PC-3 (cell line): ENCODE measurements around the gene RYR2. TPM values are rescaled to one million over a fixed set of nuclear protein-coding genes. Genes with fewer than 3 reads are reported as not detected.

Experiments
- ATAC-seq: fragments of 200-7000 bp; cut with Tn5 transposase; 2 replicates; pipeline ENCODE4 v1.9.1; 2020; ENCODE audit warnings: mild to moderate bottlenecking, moderate library complexity
- BruUV-seq: library from RNA; stranded (reverse); fragments of 400-500 nt; replicated peaks from 2 replicates; lab custom pipeline; 2021; lab: Mats Ljungman, UMichigan
- CTCF ChIA-PET: fragments of 300-600 bp; sonication (Branson Sonifier 250); formaldehyde crosslinking; loops from one replicate; lab custom pipeline; 2022; ENCODE audit warnings: antibody characterized with exemption; lab: Charles Lee
- POLR2A ChIA-PET: fragments of 300-600 bp; sonication (Branson Sonifier 250); formaldehyde crosslinking; loops from one replicate; lab custom pipeline; 2022; ENCODE audit warnings: antibody characterized with exemption; ENCODE audit not compliant: unreplicated experiment; lab: Charles Lee
- DNase-seq: peaks from one replicate; pipeline ENCODE4 v3.0.0-alpha.2; 2015
- H2AFZ ChIP-seq: fragments of 300-600 bp; sonication (generic); 2 replicates; pipeline ENCODE4 v1.6.0; 2016; ENCODE audit warnings: antibody characterized with exemption, low read length
- H3F3A ChIP-seq: fragments of 300-600 bp; sonication (generic); one replicate; pipeline ENCODE4 v1.6.0; 2017; ENCODE audit warnings: antibody characterized with exemption, low read length, control low read depth, mild to moderate bottlenecking; ENCODE audit not compliant: unreplicated experiment
- H3K27ac ChIP-seq: fragments of 300-600 bp; sonication (generic); 2 replicates; pipeline ENCODE4 v1.5.1; 2016; ENCODE audit warnings: mild to moderate bottlenecking, low read length
- H3K27me3 ChIP-seq: fragments of 300-600 bp; sonication (generic); 2 replicates; pipeline ENCODE4 v1.6.1; 2016; ENCODE audit warnings: low read length, mixed read lengths
- H3K36me3 ChIP-seq: fragments of 300-600 bp; sonication (generic); 2 replicates; pipeline ENCODE4 v1.6.1; 2016; ENCODE audit warnings: low read depth, mixed run types, low read length, mixed read lengths
- H3K4me1 ChIP-seq: fragments of 300-600 bp; sonication (generic); 2 replicates; pipeline ENCODE4 v1.5.1; 2016; ENCODE audit warnings: low read length; ENCODE audit not compliant: insufficient read depth
- H3K4me2 ChIP-seq: fragments of 300-600 bp; sonication (generic); 2 replicates; pipeline ENCODE4 v1.6.0; 2016; ENCODE audit warnings: low read length
- H3K4me3 ChIP-seq: fragments of 300-600 bp; sonication (generic); 2 replicates; pipeline ENCODE4 v1.5.1; 2016; ENCODE audit warnings: mild to moderate bottlenecking, low read length, mixed read lengths
- H3K79me2 ChIP-seq: fragments of 300-600 bp; sonication (generic); 2 replicates; pipeline ENCODE4 v1.6.1; 2017; ENCODE audit warnings: low read length, mixed read lengths
- H3K9ac ChIP-seq: fragments of 300-600 bp; sonication (generic); 2 replicates; pipeline ENCODE4 v1.6.0; 2016; ENCODE audit warnings: mild to moderate bottlenecking, low read length
- H3K9me2 ChIP-seq: fragments of 300-600 bp; sonication (generic); replicated peaks from 2 replicates; pipeline ENCODE4 v1.6.1; 2016; ENCODE audit warnings: mixed run types, low read length, mixed read lengths
- H3K9me3 ChIP-seq: fragments of 300-600 bp; sonication (generic); 2 replicates; pipeline ENCODE4 v1.6.1; 2016; ENCODE audit warnings: low read length, mixed read lengths
- H4K20me1 ChIP-seq: fragments of 300-600 bp; sonication (generic); 2 replicates; pipeline ENCODE4 v1.6.1; 2016; ENCODE audit warnings: low read length, mixed read lengths
- CTCF ChIP-seq: fragments of 300-600 bp; sonication (generic); conservative IDR thresholded peaks from 2 replicates; pipeline ENCODE4 v1.5.1; 2017; ENCODE audit warnings: antibody characterized with exemption, low read depth, mild to moderate bottlenecking, low read length
- EZH2 ChIP-seq: fragments of 300-600 bp; sonication (generic); IDR thresholded peaks from one replicate; pipeline ENCODE4 v1.6.1; 2017; ENCODE audit warnings: antibody characterized with exemption, mild to moderate bottlenecking, low read length; ENCODE audit not compliant: unreplicated experiment
- EZH2phosphoT487 ChIP-seq: fragments of 300-600 bp; sonication (generic); IDR thresholded peaks from 2 replicates; pipeline ENCODE4 v1.6.1; 2018; ENCODE audit warnings: mild to moderate bottlenecking, antibody characterized with exemption, low read length, borderline replicate concordance
- intact Hi-C: fragments of 100-400 bp; cut with micrococcal nuclease; formaldehyde crosslinking; loops from 2 replicates; pipeline ENCODE4 v1.9.0; 2023
- total RNA-seq: library from RNA; depleted of rRNA; stranded (reverse); fragments of >200 nt; gene quantifications from 2 replicates; pipeline ENCODE4 v1.2.3, GENCODE V29; 2014

Gene RYR2
- total RNA-seq, 1 experiment from 2014 or later, result not detected

DNA sequence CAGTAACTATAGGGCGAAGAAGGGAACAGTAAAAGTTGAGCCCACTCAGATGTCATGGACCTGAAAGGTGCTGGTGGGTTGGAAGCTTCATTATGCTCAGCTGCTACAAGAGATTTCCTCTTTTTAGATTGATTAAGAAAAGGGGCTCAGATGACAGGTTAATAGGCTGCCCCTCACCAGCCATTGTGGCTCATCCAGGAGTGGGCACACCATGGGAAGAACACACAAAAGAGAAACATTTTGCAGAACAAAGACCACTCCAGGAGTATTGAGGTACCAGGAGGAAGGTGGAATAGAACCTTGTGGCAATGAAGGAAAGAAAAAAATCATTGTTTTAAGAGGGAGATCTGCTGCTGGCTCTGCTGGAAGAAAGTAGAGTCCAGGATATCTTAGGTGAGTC lies 205.5 kb downstream of the RYR2 start:
- no peaks in the 10 kb centered on the region for H4K20me1 ChIP-seq
- no peaks in the 10 kb centered on the region for H3K9me3 ChIP-seq
- CTCF ChIA-PET, result no interaction called here
- no peak for DNase-seq
- no peaks in the 10 kb centered on the region for H3K36me3 ChIP-seq
- POLR2A ChIA-PET, result no interaction called here
- H3K27me3 ChIP-seq, result no peaks in the 10 kb centered on the region
- no peak for ATAC-seq
- H3K4me3 ChIP-seq, result no peak overlapping the region
- intact Hi-C loops, result no loop called here
- no peaks in the 10 kb centered on the region for H3K4me1 ChIP-seq
- TF ChIP-seq EZH2phosphoT487, result no peak
- no peak for TF ChIP-seq EZH2
- TF ChIP-seq CTCF, result no peak
- H3K79me2 ChIP-seq, result no peaks in the 10 kb centered on the region
- no TSS peak for BruUV-seq
- H3K4me2 ChIP-seq, result no peak overlapping the region
- H3K27ac ChIP-seq, result no peak overlapping the region
- H3K9me2 ChIP-seq, result no peaks in the 10 kb centered on the region
- no peak overlapping the region for H3K9ac ChIP-seq
- H3F3A ChIP-seq, result no peaks in the 10 kb centered on the region
- no peak overlapping the region for H2AFZ ChIP-seq

GRCh38 chr1:237249120-237249519 lies 207.1 kb downstream of the RYR2 start:
- DNase-seq (no peak), ATAC-seq (no peak)
- Histone ChIP-seq H3F3A (no peaks in the 10 kb centered on the region), H3K27ac (no peak overlapping the region), H3K79me2 (no peaks in the 10 kb centered on the region), H3K36me3 (no peaks in the 10 kb centered on the region), H3K4me3 (no peak overlapping the region), H4K20me1 (no peaks in the 10 kb centered on the region), H3K4me2 (no peak overlapping the region), H3K9me3 (no peaks in the 10 kb centered on the region), H3K9me2 (no peaks in the 10 kb centered on the region), H2AFZ (no peak overlapping the region), H3K4me1 (no peaks in the 10 kb centered on the region), H3K9ac (no peak overlapping the region), H3K27me3 (no peaks in the 10 kb centered on the region)
- intact Hi-C loops, result no loop called here
- POLR2A ChIA-PET, result no interaction called here
- CTCF ChIA-PET, result no interaction called here
- no peak for TF ChIP-seq EZH2
- TF ChIP-seq CTCF, result no peak
- TF ChIP-seq EZH2phosphoT487, result no peak
- no TSS peak for BruUV-seq

DNA sequence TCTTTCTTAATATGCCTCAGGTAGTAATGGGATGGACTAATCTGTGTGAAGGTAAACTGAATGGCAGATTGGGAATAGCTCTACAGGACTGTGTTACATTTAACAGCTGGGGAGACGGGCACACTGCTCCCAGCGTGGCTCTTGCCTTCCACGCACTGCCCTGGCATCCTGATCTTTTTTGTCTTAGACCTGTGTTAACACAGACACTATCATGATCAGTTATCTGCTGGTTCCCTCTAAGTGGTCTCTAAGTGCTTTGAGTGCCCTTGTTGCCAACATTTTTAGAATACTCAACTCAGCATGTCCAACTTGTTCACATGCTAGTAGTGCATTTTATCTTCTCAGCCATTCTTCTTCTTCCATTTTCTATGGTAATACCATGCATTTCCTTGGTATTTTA lies 208.1 kb downstream of the RYR2 start:
- Histone ChIP-seq H3K9me2 (no peaks in the 10 kb centered on the region), H3K4me3 (no peak overlapping the region), H3K9ac (no peak overlapping the region), H2AFZ (no peak overlapping the region), H4K20me1 (no peaks in the 10 kb centered on the region), H3K36me3 (no peaks in the 10 kb centered on the region), H3K79me2 (no peaks in the 10 kb centered on the region), H3K4me2 (no peak overlapping the region), H3K4me1 (no peaks in the 10 kb centered on the region), H3K27ac (no peak overlapping the region), H3K27me3 (no peaks in the 10 kb centered on the region), H3F3A (no peaks in the 10 kb centered on the region), H3K9me3 (no peaks in the 10 kb centered on the region)
- ATAC-seq, result no peak
- BruUV-seq, result no TSS peak
- DNase-seq, result no peak
- ChIA-PET CTCF (no interaction called here), POLR2A (no interaction called here)
- TF ChIP-seq EZH2, result no peak
- TF ChIP-seq CTCF, result no peak
- TF ChIP-seq EZH2phosphoT487, result no peak
- intact Hi-C loops, result no loop called here
